Transverse colon (tissue), 4 donors: ENCODE measurements around the gene VAV1. TPM values are rescaled to one million over a fixed set of nuclear protein-coding genes. Genes with fewer than 3 reads are reported as not detected.

Experiments
- DNase-seq: peaks from one replicate; pipeline ENCODE4 v3.0.0-alpha.2; 2019
- H3K27ac ChIP-seq, 4 donors: fragments of 200-600 bp; sonication (generic); 2 replicates each; pipeline ENCODE4 v1.5.1; 2016 to 2018; ENCODE audit warnings: inconsistent platforms in 4 of 4
- H3K27me3 ChIP-seq: fragments of 200-600 bp; sonication (generic); 2 replicates; pipeline ENCODE4 v1.5.1; 2017; ENCODE audit warnings: inconsistent platforms
- H3K36me3 ChIP-seq, 4 donors: fragments of 200-600 bp; sonication (generic); 2 replicates each; pipeline ENCODE4 v1.5.1; 2017 to 2019; ENCODE audit warnings: inconsistent platforms in 4 of 4
- H3K4me1 ChIP-seq, 4 donors: fragments of 200-600 bp; sonication (generic); 2 replicates each; pipeline ENCODE4 v1.5.1; 2017 to 2020; ENCODE audit warnings: inconsistent platforms in 4 of 4
- H3K4me3 ChIP-seq, 4 donors: fragments of 200-600 bp; sonication (generic); 1 replicate in 1 of 4; 2 replicates in 3 of 4; pipeline versions ENCODE4 v1.5.1 to v1.6.1; 2017 to 2019; ENCODE audit warnings: inconsistent platforms in 4 of 4
- H3K9me3 ChIP-seq, 2 donors: fragments of 200-600 bp; sonication (generic); 2 replicates each; pipeline ENCODE4 v1.5.1; 2017 to 2019; ENCODE audit warnings: inconsistent platforms in 2 of 2
- EP300 ChIP-seq: sonication (generic); formaldehyde crosslinking; IDR thresholded peaks from one replicate; pipeline ENCODE4 v1.6.1; 2017; ENCODE audit warnings: antibody characterized with exemption, low read depth
- POLR2A ChIP-seq: fragments of 450-650 bp; IDR thresholded peaks from one replicate; pipeline ENCODE4 v1.6.1; 2016; ENCODE audit warnings: antibody characterized with exemption, mild to moderate bottlenecking, moderate library complexity
- POLR2AphosphoS5 ChIP-seq, 3 donors: sonication (generic); formaldehyde crosslinking; IDR thresholded peaks; one replicate each; pipeline ENCODE4 v1.6.1; 2016; ENCODE audit warnings: antibody characterized with exemption in 3 of 3
- WGBS, 2 donors: methylation state at CpG; one replicate each; pipeline ENCODE4 v1.1.5; 2018; ENCODE audit warnings: low coverage in 1 of 2; 5-methylcytosine and 5-hydroxymethylcytosine counted together
- in situ Hi-C, 4 donors: fragments of 200-750 bp; cut with MboI; loops; one replicate each; pipeline versions ENCODE4 v1.15.0 to v1.15.1; 2017; ENCODE audit warnings: low sequenced_read_pairs in 3 of 4, low pct_ligation_motif_present in 1 of 4, low pct_unique_long_range_greater_than_20kb in 1 of 4
- intact Hi-C: fragments of 100-400 bp; cut with DNase I; formaldehyde crosslinking; loops from one replicate; pipeline ENCODE4 v1.15.1; 2023; ENCODE audit warnings: low total_unique reads
- total RNA-seq, 4 donors: library from RNA; depleted of rRNA; stranded (reverse); fragments of >200 nt; gene quantifications; one replicate each; pipeline ENCODE4 v1.1.0, GENCODE V29; 2016
- TF ChIP-seq, protein P1 (sequence below), 5 experiments: fragments of 200-600 bp in 3 of 5; fragments of 450-650 bp in 2 of 5; sonication (generic) in 3 of 5; IDR thresholded peaks; 1 replicate in 2 of 5; 2 replicates in 3 of 5; pipeline ENCODE4 v1.5.1; 2016 to 2017; ENCODE audit warnings: antibody characterized with exemption in 5 of 5, inconsistent platforms in 3 of 5, mild to moderate bottlenecking in 2 of 5, moderate library complexity in 1 of 5

VAV1 gene
- total RNA-seq, 4 donors from 2014 or later = 0.60 to 10.8 (median 6.0) TPM

DNA sequence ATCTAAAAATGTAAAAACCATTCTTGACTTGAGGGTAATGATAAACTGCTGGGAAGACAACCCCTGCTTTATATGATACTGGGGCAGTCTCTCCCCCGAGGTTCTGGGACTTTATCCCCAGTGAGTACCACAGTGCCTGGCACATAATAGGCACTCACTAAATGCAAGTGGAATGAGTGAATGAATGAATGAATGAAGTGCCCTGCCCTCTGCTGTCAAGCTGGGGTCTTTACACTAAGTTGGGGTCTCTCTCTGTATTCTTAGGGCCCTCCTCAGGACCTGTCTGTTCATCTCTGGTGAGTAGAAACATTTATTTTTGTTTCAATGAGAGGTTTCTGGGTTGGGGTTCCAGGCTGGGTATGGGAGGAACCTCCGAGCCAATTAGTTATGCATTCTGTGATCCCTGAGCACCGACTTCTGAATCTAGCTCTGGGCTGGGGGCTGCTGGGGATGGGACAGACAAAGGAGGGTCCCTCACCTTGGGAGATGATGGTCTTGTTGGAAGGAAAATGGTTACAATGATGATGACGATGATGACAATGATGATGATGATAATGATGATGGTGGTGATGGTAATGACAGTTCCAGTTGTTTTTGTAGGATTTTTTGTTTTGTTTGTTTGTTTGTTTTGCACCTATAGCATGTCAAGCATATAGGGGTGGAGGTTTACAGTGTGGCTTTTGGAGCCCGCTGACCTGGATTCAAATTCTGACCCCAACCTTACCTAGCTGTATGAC is 70.5 kb downstream of the VAV1 start:
- in situ Hi-C loops = no loop called here
- no peaks in the 10 kb centered on the region for H3K27me3 ChIP-seq
- no peak for TF ChIP-seq POLR2A
- TF ChIP-seq, protein P1, sequence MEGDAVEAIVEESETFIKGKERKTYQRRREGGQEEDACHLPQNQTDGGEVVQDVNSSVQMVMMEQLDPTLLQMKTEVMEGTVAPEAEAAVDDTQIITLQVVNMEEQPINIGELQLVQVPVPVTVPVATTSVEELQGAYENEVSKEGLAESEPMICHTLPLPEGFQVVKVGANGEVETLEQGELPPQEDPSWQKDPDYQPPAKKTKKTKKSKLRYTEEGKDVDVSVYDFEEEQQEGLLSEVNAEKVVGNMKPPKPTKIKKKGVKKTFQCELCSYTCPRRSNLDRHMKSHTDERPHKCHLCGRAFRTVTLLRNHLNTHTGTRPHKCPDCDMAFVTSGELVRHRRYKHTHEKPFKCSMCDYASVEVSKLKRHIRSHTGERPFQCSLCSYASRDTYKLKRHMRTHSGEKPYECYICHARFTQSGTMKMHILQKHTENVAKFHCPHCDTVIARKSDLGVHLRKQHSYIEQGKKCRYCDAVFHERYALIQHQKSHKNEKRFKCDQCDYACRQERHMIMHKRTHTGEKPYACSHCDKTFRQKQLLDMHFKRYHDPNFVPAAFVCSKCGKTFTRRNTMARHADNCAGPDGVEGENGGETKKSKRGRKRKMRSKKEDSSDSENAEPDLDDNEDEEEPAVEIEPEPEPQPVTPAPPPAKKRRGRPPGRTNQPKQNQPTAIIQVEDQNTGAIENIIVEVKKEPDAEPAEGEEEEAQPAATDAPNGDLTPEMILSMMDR (IDR thresholded peaks at IDR 0.05) = no peak
- no peak for TF ChIP-seq POLR2AphosphoS5 (IDR thresholded peaks at IDR 0.05)

GRCh38 chr19:6847828-6848200 is 75.3 kb downstream of the VAV1 start:
- no peak for DNase-seq
- Histone ChIP-seq H3K4me1 (no peaks in the 10 kb centered on the region), H3K27me3 (no peaks in the 10 kb centered on the region), H3K9me3 (no peaks in the 10 kb centered on the region), H3K4me3 (no peak overlapping the region), H3K36me3 (no peaks in the 10 kb centered on the region), H3K27ac (no peak overlapping the region)
- 96 to 100% methylated on average over 3 to 11 of the region's 11 CpGs for WGBS, 2 donors
- TF ChIP-seq EP300 (no peak), POLR2A (no peak), POLR2AphosphoS5 (IDR thresholded peaks at IDR 0.05) (no peak)
- TF ChIP-seq, protein P1 (IDR thresholded peaks at IDR 0.05) = no peak
- intact Hi-C loops (no loop called here), in situ Hi-C loops (no loop called here)

More for the DNA sequence above, 70.5 kb downstream of the VAV1 start:
- H3K4me1 ChIP-seq = no peaks in the 10 kb centered on the region
- 76 to 78% methylated on average over 5 of the region's 5 CpGs for WGBS, 2 donors
- H3K27ac ChIP-seq = no peak overlapping the region
- DNase-seq = no peak
- no peak overlapping the region for H3K4me3 ChIP-seq
- H3K9me3 ChIP-seq = no peaks in the 10 kb centered on the region
- H3K36me3 ChIP-seq = no peaks in the 10 kb centered on the region
- intact Hi-C loops = no loop called here

DNA sequence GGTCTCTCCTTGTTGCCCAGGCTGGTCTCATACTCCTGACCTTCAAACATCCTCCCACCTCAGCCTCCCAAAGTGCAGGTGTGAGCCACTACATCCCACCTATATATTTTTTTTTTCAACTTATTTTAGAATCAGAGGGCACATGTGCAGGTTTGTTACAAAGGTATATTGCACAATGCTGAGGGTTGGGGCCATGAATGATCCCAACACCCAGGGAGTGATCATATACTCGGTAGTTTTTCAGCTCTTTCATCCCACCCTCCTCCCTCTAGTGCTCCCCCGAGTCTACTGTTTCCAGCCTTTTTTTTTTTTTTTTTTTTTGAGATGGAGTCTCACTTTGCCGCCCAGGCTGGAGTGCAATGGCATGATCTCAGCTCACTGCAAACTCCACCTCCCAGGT is 76.5 kb downstream of the VAV1 start:
- Histone ChIP-seq H3K27ac (no peak overlapping the region), H3K36me3 (no peaks in the 10 kb centered on the region), H3K4me3 (no peak overlapping the region), H3K27me3 (no peaks in the 10 kb centered on the region), H3K4me1 (no peaks in the 10 kb centered on the region), H3K9me3 (no peaks in the 10 kb centered on the region)
- WGBS, 2 donors = 74 to 89% methylated on average over 2 to 3 of the region's 3 CpGs
- intact Hi-C loops (no loop called here), in situ Hi-C loops (no loop called here)
- TF ChIP-seq POLR2A (no peak), POLR2AphosphoS5 (IDR thresholded peaks at IDR 0.05) (no peak), EP300 (no peak)
- TF ChIP-seq, protein P1 (IDR thresholded peaks at IDR 0.05) = no peak
- no peak for DNase-seq

DNA sequence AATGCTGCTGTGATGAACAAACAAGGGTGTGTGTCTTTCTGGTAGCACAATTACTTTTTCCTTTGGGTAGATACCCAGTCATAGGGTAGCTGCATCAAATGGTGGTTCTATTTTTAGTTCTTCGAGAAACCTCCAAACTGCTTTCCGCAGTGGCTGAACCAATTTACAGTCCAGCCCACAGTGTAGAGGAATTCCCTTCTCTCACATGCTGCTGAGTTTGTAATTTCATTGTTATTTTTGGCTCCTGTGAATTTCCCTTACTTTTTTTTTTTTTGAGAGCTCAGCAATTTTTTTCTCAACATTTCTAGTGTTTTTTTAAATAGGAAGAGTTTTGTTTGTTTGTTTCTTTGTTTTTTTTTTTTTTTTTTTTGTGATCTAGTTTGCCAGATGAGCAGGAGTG is 77.4 kb downstream of the VAV1 start:
- intact Hi-C loops (no loop called here), in situ Hi-C loops (loop anchor here (25.0 kb wide), 4 partner anchors 113 to 338 kb away; partner anchors contain the start of genes GPR108 (in 2 of the 4), TRIP10 (in 2 of the 4), TUBB4A (in 2 of the 4) and C3 (in 1 of the 4))
- Histone ChIP-seq H3K27ac (no peak overlapping the region), H3K27me3 (no peaks in the 10 kb centered on the region), H3K36me3 (no peaks in the 10 kb centered on the region), H3K9me3 (no peaks in the 10 kb centered on the region), H3K4me1 (no peaks in the 10 kb centered on the region), H3K4me3 (no peak overlapping the region)
- DNase-seq = no peak
- TF ChIP-seq, protein P1 (IDR thresholded peaks at IDR 0.05) = no peak
- TF ChIP-seq POLR2AphosphoS5 (IDR thresholded peaks at IDR 0.05) = no peak
- TF ChIP-seq POLR2A = no peak
- no peak for TF ChIP-seq EP300
- WGBS, 2 donors = 83 to 100% methylated on average over 1 to 2 of the region's 2 CpGs
